ENCODE data around the gene CNTN1.

DNA sequence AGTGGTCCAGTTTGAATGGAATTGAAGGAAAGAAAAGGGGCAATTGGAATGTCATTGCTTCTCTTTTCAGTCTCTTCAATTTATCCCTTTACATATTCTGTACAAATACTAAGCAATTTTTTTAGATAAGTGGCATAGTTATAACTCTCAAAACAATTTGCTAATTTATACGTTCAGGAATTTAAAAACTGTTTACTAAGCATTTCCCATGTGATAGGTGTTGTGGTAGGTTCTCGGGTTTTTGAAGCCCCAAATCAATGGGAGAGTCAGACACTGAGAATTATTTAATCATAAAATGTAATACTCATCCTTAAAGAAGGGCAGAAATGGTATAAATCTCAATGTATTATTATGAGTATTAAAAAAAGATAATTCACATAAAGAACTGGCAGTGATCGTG, 197.1 kb downstream of the CNTN1 start:
- TF ChIP-seq, protein P1, sequence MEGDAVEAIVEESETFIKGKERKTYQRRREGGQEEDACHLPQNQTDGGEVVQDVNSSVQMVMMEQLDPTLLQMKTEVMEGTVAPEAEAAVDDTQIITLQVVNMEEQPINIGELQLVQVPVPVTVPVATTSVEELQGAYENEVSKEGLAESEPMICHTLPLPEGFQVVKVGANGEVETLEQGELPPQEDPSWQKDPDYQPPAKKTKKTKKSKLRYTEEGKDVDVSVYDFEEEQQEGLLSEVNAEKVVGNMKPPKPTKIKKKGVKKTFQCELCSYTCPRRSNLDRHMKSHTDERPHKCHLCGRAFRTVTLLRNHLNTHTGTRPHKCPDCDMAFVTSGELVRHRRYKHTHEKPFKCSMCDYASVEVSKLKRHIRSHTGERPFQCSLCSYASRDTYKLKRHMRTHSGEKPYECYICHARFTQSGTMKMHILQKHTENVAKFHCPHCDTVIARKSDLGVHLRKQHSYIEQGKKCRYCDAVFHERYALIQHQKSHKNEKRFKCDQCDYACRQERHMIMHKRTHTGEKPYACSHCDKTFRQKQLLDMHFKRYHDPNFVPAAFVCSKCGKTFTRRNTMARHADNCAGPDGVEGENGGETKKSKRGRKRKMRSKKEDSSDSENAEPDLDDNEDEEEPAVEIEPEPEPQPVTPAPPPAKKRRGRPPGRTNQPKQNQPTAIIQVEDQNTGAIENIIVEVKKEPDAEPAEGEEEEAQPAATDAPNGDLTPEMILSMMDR (IDR thresholded peaks at IDR 0.05; ENCODE audit: borderline replicate concordance, extremely low read depth, low read length, poor library complexity, severe bottlenecking), result no peak
- TF ChIP-seq EZH2 (IDR thresholded peaks at IDR 0.05; ENCODE audit: borderline replicate concordance, low read depth, low read length, severe bottlenecking), result no peak

Measured in DND-41 (cell line).